ENCODE measurements around the gene BRD7.

GRCh38 chr16:50389900-50390299 lies 21.1 kb upstream of the BRD7 start:
- TF ChIP-seq CTCF (IDR thresholded peaks at IDR 0.05; ENCODE audit: low read length) (no peak), EZH2 (optimal IDR thresholded peaks at IDR 0.05; ENCODE audit: low read depth, low read length) (no peak), EZH2phosphoT487 (IDR thresholded peaks at IDR 0.05; ENCODE audit: low read length) (no peak)

Measured in MM.1S (cell line).